ENCODE measurements around the gene LAMA5. TPM values are rescaled to one million over a fixed set of nuclear protein-coding genes. Genes with fewer than 3 reads are reported as not detected.
"Not testable (repeated sequence)": the region's sequence is repeated elsewhere in the genome, so short reads cannot be mapped to it uniquely, and the experiment has no call there.

Gene LAMA5
- total RNA-seq, 2 experiments from 2014 or later: 0.30 to 1.0 TPM

GRCh38 chr20:62376112-62377063 is 9.3 kb upstream of the LAMA5 start:
- ChIA-PET POLR2A (no interaction called here), CTCF (no interaction called here)

GRCh38 chr20:62374331-62375152 is 7.4 kb upstream of the LAMA5 start:
- ChIA-PET CTCF (no interaction called here), POLR2A (no interaction called here)

GRCh38 chr20:62373631-62374179 is 6.6 kb upstream of the LAMA5 start:
- CTCF ChIA-PET, POLR2A ChIA-PET: not testable (repeated sequence)

GRCh38 chr20:62372042-62372993 is 5.2 kb upstream of the LAMA5 start:
- POLR2A ChIA-PET: no interaction called here
- CTCF ChIA-PET: no interaction called here

- ChIA-PET POLR2A (no interaction called here), CTCF (no interaction called here)
These were observed 4.5 kb upstream of the LAMA5 start for GRCh38 chr20:62371588-62372041.

- POLR2A ChIA-PET: no interaction called here
- CTCF ChIA-PET: no interaction called here
These were observed 3.9 kb upstream of the LAMA5 start for GRCh38 chr20:62370807-62371587.

- CTCF ChIA-PET: interaction anchor here (1.0 to 1.4 kb wide), 2 partner anchors 16 to 106 kb away, joined by 3 to 5 read pairs; partner anchors contain the start of gene RPS21
- POLR2A ChIA-PET: no interaction called here
These were observed 3.1 kb upstream of the LAMA5 start for GRCh38 chr20:62370115-62370806.

GRCh38 chr20:62369815-62370114 is 2.7 kb upstream of the LAMA5 start:
- POLR2A ChIA-PET: no interaction called here
- CTCF ChIA-PET: interaction anchor here (1.0 to 1.4 kb wide), 2 partner anchors 16 to 106 kb away, joined by 3 to 5 read pairs; partner anchors contain the start of gene RPS21

- ChIA-PET CTCF (interaction anchor here (1.0 to 2.1 kb wide), 4 partner anchors 13 to 105 kb away, joined by 3 to 14 read pairs (median 4); partner anchors contain the start of gene RPS21), POLR2A (interaction anchor here (0.7 kb wide), 1 partner anchor 18 kb away, joined by 3 read pairs; the partner anchor contains the start of gene RPS21)
These were observed 2.1 kb upstream of the LAMA5 start for GRCh38 chr20:62368976-62369814.

GRCh38 chr20:62368392-62368975 is 1.4 kb upstream of the LAMA5 start:
- CTCF ChIA-PET: interaction anchor here (0.6 to 2.1 kb wide), 4 partner anchors 13 to 171 kb away, joined by 3 to 14 read pairs (median 4); partner anchors contain the start of gene RPS21
- POLR2A ChIA-PET: interaction anchor here (0.7 kb wide), 1 partner anchor 18 kb away, joined by 3 read pairs; the partner anchor contains the start of gene RPS21

GRCh38 chr20:62367633-62368391 is 700 bp upstream of the LAMA5 start:
- ChIA-PET POLR2A (no interaction called here), CTCF (interaction anchor here (0.6 to 2.1 kb wide), 2 partner anchors 14 to 170 kb away, joined by 3 to 14 read pairs; no protein-coding TSS in a partner anchor)

GRCh38 chr20:62366370-62367135 is 559 bp downstream of the LAMA5 start:
- ChIA-PET CTCF (no interaction called here), POLR2A (no interaction called here)

- ChIA-PET POLR2A (no interaction called here), CTCF (interaction anchor here (0.7 to 1.6 kb wide), 2 partner anchors 17 to 64 kb away, joined by 3 to 5 read pairs; partner anchors contain the start of gene ADRM1)
These were observed 1.2 kb downstream of the LAMA5 start for GRCh38 chr20:62365814-62366369.

Data from activated CD8-positive, alpha-beta memory T cell treated with anti-CD3 and anti-CD28 coated beads for 36 hours (primary cell).